Spleen (tissue), 7 donors: Measurements from ENCODE around the gene ABHD8.

Source experiments
- CTCF ChIP-seq, 11 experiments: fragments of 200-600 bp in 7 of 11; fragments of 450-650 bp in 4 of 11; sonication (generic) in 4 of 11; IDR thresholded peaks in 8 of 11; conservative IDR thresholded peaks in 3 of 11; 1 replicate in 7 of 11; 2 replicates in 4 of 11; pipeline versions ENCODE4 v1.4.0 to v1.8.0; 2016 to 2021; ENCODE audit warnings: antibody characterized with exemption in 11 of 11, inconsistent platforms in 4 of 11, mild to moderate bottlenecking in 1 of 11
- POLR2AphosphoS5 ChIP-seq, 3 donors: sonication (generic); formaldehyde crosslinking; IDR thresholded peaks; one replicate each; pipeline ENCODE4 v1.5.1; 2017; ENCODE audit warnings: antibody characterized with exemption in 3 of 3
- donor health status: DM: no; HTN: no; CAD: no; lungs with moderate emphysema.
- donor health status: DM: no; HTN: no; CAD: no.
- donor health status: DM: no; HTN: no; CAD: no.

- TF ChIP-seq CTCF (IDR thresholded peaks at IDR 0.05 in 8 of 11, conservative IDR thresholded peaks at IDR 0.05 in 3 of 11) (no peak), POLR2AphosphoS5 (IDR thresholded peaks at IDR 0.05) (peak; percentile 37 to 74 (median 58))
Measured at GRCh38 chr19:17281391-17282304, 21.6 kb downstream of the ABHD8 start, which contains the start of gene ANKLE1.
